PC-9 (cell line): ENCODE results near the gene EIF4E.

Experiments used
- EZH2 ChIP-seq: fragments of 200-600 bp; sonication (generic); IDR thresholded peaks from 2 replicates; pipeline ENCODE4 v1.8.0; 2017; ENCODE audit warnings: antibody characterized with exemption, low read depth
- TF ChIP-seq, protein P1 (sequence below): fragments of 200-600 bp; sonication (generic); conservative IDR thresholded peaks from 2 replicates; pipeline ENCODE4 v1.6.1; 2017; ENCODE audit warnings: mixed run types, antibody characterized with exemption, mild to moderate bottlenecking, moderate library complexity

DNA sequence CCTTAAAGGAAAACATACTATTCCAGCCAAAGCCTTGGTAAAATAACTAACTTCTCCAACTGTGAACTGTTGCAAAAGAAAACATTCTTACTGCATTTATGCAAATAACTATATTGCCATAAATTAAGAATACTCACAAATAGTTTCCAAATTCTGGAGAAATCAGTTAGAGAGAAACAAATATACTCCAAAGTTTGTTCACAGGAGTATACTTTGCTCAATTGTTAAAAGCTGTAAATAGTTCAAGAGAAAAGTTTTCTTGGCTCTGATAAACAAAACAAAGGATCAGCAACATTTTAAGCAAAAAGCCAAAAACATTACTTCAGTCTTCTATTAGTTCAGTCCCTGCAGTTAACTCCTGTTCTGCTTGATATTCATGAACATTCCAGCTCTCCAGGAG lies 83.0 kb downstream of the EIF4E start:
- TF ChIP-seq, protein P1, sequence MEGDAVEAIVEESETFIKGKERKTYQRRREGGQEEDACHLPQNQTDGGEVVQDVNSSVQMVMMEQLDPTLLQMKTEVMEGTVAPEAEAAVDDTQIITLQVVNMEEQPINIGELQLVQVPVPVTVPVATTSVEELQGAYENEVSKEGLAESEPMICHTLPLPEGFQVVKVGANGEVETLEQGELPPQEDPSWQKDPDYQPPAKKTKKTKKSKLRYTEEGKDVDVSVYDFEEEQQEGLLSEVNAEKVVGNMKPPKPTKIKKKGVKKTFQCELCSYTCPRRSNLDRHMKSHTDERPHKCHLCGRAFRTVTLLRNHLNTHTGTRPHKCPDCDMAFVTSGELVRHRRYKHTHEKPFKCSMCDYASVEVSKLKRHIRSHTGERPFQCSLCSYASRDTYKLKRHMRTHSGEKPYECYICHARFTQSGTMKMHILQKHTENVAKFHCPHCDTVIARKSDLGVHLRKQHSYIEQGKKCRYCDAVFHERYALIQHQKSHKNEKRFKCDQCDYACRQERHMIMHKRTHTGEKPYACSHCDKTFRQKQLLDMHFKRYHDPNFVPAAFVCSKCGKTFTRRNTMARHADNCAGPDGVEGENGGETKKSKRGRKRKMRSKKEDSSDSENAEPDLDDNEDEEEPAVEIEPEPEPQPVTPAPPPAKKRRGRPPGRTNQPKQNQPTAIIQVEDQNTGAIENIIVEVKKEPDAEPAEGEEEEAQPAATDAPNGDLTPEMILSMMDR = no peak
- TF ChIP-seq EZH2 = no peak
